MM.1S (cell line): ENCODE data around the gene POLRMT.

ENCODE experiments used
- DNase-seq: peaks from one replicate; pipeline ENCODE4 v3.0.0-alpha.2; 2015
- H2AFZ ChIP-seq: fragments of 300-600 bp; sonication (generic); 2 replicates; pipeline ENCODE4 v1.6.0; 2016; ENCODE audit warnings: antibody characterized with exemption, low read length
- H3F3A ChIP-seq: fragments of 300-600 bp; sonication (generic); 2 replicates; pipeline ENCODE4 v1.6.1; 2016; ENCODE audit warnings: mild to moderate bottlenecking, antibody characterized with exemption, low read length, moderate library complexity, mixed read lengths; ENCODE audit not compliant: insufficient read depth
- H3K27ac ChIP-seq: fragments of 300-600 bp; sonication (generic); 2 replicates; pipeline ENCODE4 v1.5.1; 2016; ENCODE audit warnings: mild to moderate bottlenecking, low read length
- H3K27me3 ChIP-seq: fragments of 300-600 bp; sonication (generic); replicated peaks from 2 replicates; pipeline ENCODE4 v1.6.0; 2016; ENCODE audit warnings: low read length; ENCODE audit not compliant: insufficient read depth
- H3K36me3 ChIP-seq: fragments of 300-600 bp; sonication (generic); replicated peaks from 2 replicates; pipeline ENCODE4 v1.6.1; 2016; ENCODE audit warnings: mild to moderate bottlenecking, low read length, mixed read lengths; ENCODE audit not compliant: insufficient read depth
- H3K4me1 ChIP-seq: fragments of 300-600 bp; sonication (generic); 2 replicates; pipeline ENCODE4 v1.6.1; 2016; ENCODE audit warnings: low read length, mixed read lengths
- H3K4me2 ChIP-seq: fragments of 300-600 bp; sonication (generic); 2 replicates; pipeline ENCODE4 v1.6.0; 2016; ENCODE audit warnings: low read depth, low read length
- H3K4me3 ChIP-seq: fragments of 300-600 bp; sonication (generic); 2 replicates; pipeline ENCODE4 v1.5.1; 2016; ENCODE audit warnings: low read length, mixed read lengths
- H3K79me2 ChIP-seq: fragments of 300-600 bp; sonication (generic); 2 replicates; pipeline ENCODE4 v1.6.1; 2016; ENCODE audit warnings: mixed run types, low read length, mixed read lengths
- H3K9ac ChIP-seq: fragments of 300-600 bp; sonication (generic); 2 replicates; pipeline ENCODE4 v1.6.1; 2016; ENCODE audit warnings: low read length, mixed read lengths
- H3K9me2 ChIP-seq: fragments of 300-600 bp; sonication (generic); replicated peaks from 2 replicates; pipeline ENCODE4 v1.6.1; 2016; ENCODE audit warnings: mild to moderate bottlenecking, low read length, mixed read lengths; ENCODE audit not compliant: insufficient read depth
- H3K9me3 ChIP-seq: fragments of 300-600 bp; sonication (generic); replicated peaks from 2 replicates; pipeline ENCODE4 v1.6.1; 2016; ENCODE audit warnings: mild to moderate bottlenecking, low read length, mixed read lengths; ENCODE audit not compliant: insufficient read depth
- H4K20me1 ChIP-seq: fragments of 300-600 bp; sonication (generic); 2 replicates; pipeline ENCODE4 v1.6.1; 2016; ENCODE audit warnings: mild to moderate bottlenecking, low read length, moderate library complexity, mixed read lengths; ENCODE audit not compliant: insufficient read depth
- CTCF ChIP-seq: fragments of 300-600 bp; sonication (generic); IDR thresholded peaks from 2 replicates; pipeline ENCODE4 v1.5.1; 2016; ENCODE audit warnings: antibody characterized with exemption, low read length, mixed read lengths
- EZH2 ChIP-seq: fragments of 300-600 bp; sonication (generic); optimal IDR thresholded peaks from 2 replicates; pipeline ENCODE3; 2017; ENCODE audit warnings: low read depth, mild to moderate bottlenecking, antibody characterized with exemption, low read length, mixed read lengths
- EZH2phosphoT487 ChIP-seq: fragments of 300-600 bp; sonication (generic); IDR thresholded peaks from 2 replicates; pipeline ENCODE4 v1.6.1; 2018; ENCODE audit warnings: antibody characterized with exemption, low read length

Gene POLRMT

DNA sequence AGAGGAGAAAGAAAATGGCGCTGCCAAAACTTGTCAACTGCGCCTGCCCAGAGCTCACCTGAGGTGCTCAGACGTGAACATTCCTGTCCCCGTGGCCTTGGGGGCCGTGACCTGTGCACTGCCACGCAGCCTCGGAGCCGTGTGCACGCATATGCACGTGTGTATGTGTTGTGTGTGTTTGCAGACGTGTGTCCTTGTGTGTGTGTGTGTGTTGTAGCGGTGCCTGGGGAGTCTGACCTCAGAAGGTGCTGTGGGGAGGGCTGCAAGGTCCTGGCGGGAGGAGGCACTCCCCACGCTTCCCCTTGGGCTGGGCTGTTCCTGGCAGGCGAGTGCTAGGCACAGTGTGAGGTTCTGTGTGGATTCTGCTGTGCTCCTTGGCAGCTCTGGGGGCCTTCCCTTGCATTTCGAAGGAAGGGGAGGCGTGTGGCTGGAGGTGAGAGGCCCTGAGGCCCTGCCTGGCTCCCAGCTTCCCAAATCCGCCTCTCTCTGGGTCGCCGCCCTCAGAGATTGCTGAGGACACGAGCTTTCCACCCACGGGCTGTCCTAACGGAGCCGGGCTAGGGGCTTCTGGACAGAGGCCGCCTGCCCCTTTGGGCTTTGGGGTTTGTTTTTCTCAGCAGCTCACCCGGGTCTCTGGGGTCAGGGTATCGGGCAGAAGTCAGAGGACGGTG, 56.4 kb downstream of the POLRMT start:
- H3K4me1 ChIP-seq, result peaks cover 8% of the 10 kb centered on the region; the same call in 1 of the 2 replicates
- H4K20me1 ChIP-seq, result peaks cover 27% of the 10 kb centered on the region
- H3K9me3 ChIP-seq, result no peaks in the 10 kb centered on the region
- H3K4me3 ChIP-seq, result no peak overlapping the region
- H3K36me3 ChIP-seq, result peaks cover 4% of the 10 kb centered on the region; the same call in 1 of the 2 replicates
- H3K4me2 ChIP-seq, result no peak overlapping the region
- H3K9ac ChIP-seq, result no peak overlapping the region
- TF ChIP-seq CTCF (no peak), EZH2 (no peak), EZH2phosphoT487 (no peak)
- H3K79me2 ChIP-seq, result peaks cover 81% of the 10 kb centered on the region
- no peaks in the 10 kb centered on the region for H3K9me2 ChIP-seq
- H3F3A ChIP-seq, result peaks cover 2% of the 10 kb centered on the region
- H3K27me3 ChIP-seq, result no peaks in the 10 kb centered on the region
- H3K27ac ChIP-seq, result no peak overlapping the region
- H2AFZ ChIP-seq, result no peak overlapping the region
- no peak for DNase-seq

GRCh38 chr19:575527-576506, 57.5 kb downstream of the POLRMT start:
- peaks cover 81% of the 10 kb centered on the region for H3K79me2 ChIP-seq
- peaks cover 8% of the 10 kb centered on the region; the same call in 1 of the 2 replicates for H3K4me1 ChIP-seq
- H3K9me2 ChIP-seq, result no peaks in the 10 kb centered on the region
- no peak overlapping the region for H3K4me2 ChIP-seq
- H3K9ac ChIP-seq, result no peak overlapping the region
- no peak for TF ChIP-seq CTCF
- no peak for TF ChIP-seq EZH2phosphoT487
- TF ChIP-seq EZH2, result no peak
- H3K27ac ChIP-seq, result no peak overlapping the region
- peaks cover 4% of the 10 kb centered on the region; the same call in 1 of the 2 replicates for H3K36me3 ChIP-seq
- peaks cover 13% of the 10 kb centered on the region for H3F3A ChIP-seq
- no peak overlapping the region for H3K4me3 ChIP-seq
- no peaks in the 10 kb centered on the region for H3K27me3 ChIP-seq
- H3K9me3 ChIP-seq, result no peaks in the 10 kb centered on the region
- peaks cover 27% of the 10 kb centered on the region for H4K20me1 ChIP-seq
- H2AFZ ChIP-seq, result no peak overlapping the region
- DNase-seq, result no peak

- H3K4me3 ChIP-seq, result no peak overlapping the region
- H3K4me1 ChIP-seq, result peaks cover 8% of the 10 kb centered on the region; the same call in 1 of the 2 replicates
- TF ChIP-seq EZH2, result no peak
- TF ChIP-seq CTCF, result no peak
- no peak for TF ChIP-seq EZH2phosphoT487
- peaks cover 4% of the 10 kb centered on the region; the same call in 1 of the 2 replicates for H3K36me3 ChIP-seq
- no peak overlapping the region for H3K9ac ChIP-seq
- peak overlapping the region; percentile 14; the same call in 1 of the 2 replicates for H3K4me2 ChIP-seq
- H4K20me1 ChIP-seq, result peaks cover 27% of the 10 kb centered on the region
- peaks cover 74% of the 10 kb centered on the region for H3K79me2 ChIP-seq
- H3F3A ChIP-seq, result peaks cover 14% of the 10 kb centered on the region
- H3K27me3 ChIP-seq, result no peaks in the 10 kb centered on the region
- H2AFZ ChIP-seq, result no peak overlapping the region
- DNase-seq, result no peak
- H3K9me2 ChIP-seq, result no peaks in the 10 kb centered on the region
- no peaks in the 10 kb centered on the region for H3K9me3 ChIP-seq
- H3K27ac ChIP-seq, result no peak overlapping the region
Observed at GRCh38 chr19:574658-575526, 58.4 kb downstream of the POLRMT start.
